ENCODE results near the gene DNER.

DNA sequence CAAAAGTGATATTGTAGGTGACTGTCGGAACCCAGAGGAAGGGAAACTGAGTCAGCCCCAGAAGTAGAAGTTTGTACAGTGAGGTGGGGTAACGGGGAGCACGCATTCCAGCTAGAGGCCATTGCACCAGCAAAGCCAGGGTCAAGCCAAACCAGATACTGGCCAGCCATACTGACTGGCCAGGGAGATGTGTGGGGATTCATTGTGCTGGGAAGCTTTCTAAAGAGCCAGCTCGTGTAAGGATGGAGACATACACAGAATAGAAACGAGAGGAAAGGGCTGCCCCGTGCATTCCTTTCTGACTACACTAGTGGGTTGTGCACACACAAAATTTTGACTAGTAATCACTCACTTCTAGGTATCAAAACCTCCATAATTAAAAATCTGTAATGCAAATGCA is 268.0 kb downstream of the DNER start:
- TF ChIP-seq JUND (IDR thresholded peaks at IDR 0.05) (no peak), EZH2 (IDR thresholded peaks at IDR 0.05) (no peak)
- TF ChIP-seq, protein P1, sequence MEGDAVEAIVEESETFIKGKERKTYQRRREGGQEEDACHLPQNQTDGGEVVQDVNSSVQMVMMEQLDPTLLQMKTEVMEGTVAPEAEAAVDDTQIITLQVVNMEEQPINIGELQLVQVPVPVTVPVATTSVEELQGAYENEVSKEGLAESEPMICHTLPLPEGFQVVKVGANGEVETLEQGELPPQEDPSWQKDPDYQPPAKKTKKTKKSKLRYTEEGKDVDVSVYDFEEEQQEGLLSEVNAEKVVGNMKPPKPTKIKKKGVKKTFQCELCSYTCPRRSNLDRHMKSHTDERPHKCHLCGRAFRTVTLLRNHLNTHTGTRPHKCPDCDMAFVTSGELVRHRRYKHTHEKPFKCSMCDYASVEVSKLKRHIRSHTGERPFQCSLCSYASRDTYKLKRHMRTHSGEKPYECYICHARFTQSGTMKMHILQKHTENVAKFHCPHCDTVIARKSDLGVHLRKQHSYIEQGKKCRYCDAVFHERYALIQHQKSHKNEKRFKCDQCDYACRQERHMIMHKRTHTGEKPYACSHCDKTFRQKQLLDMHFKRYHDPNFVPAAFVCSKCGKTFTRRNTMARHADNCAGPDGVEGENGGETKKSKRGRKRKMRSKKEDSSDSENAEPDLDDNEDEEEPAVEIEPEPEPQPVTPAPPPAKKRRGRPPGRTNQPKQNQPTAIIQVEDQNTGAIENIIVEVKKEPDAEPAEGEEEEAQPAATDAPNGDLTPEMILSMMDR (IDR thresholded peaks at IDR 0.05 in 2 of 3, conservative IDR thresholded peaks at IDR 0.05 in 1 of 3; ENCODE audit: borderline replicate concordance in 1 of 3, insufficient read depth in 1 of 3, low read depth in 2 of 3, low read length in 2 of 3): no peak

All from HCT116 (cell line).